ENCODE measurements around the gene BTG1.

The BTG1 gene

GRCh38 chr12:92133795-92134637, 11.6 kb downstream of the BTG1 start:
- peak; percentile 29 for DNase-seq (ENCODE audit: low spot score)

- peak; percentile 17 for DNase-seq (ENCODE audit: low spot score)
Observed at GRCh38 chr12:92133171-92133570, 12.5 kb downstream of the BTG1 start.

GRCh38 chr12:92132288-92132687, 13.4 kb downstream of the BTG1 start:
- no peak for DNase-seq (ENCODE audit: low spot score)

- no peak for DNase-seq (ENCODE audit: low spot score)
Observed at GRCh38 chr12:92130999-92131398, 14.6 kb downstream of the BTG1 start.

- no peak for DNase-seq (ENCODE audit: low spot score)
Observed at GRCh38 chr12:92129609-92130008, 16.0 kb downstream of the BTG1 start.

- DNase-seq (ENCODE audit: low spot score), result no peak
Observed at GRCh38 chr12:92128612-92129011, 17.0 kb downstream of the BTG1 start.

- no peak for DNase-seq (ENCODE audit: low spot score)
Observed at GRCh38 chr12:92124689-92125029, 21.0 kb downstream of the BTG1 start.

GRCh38 chr12:92123780-92124688, 21.6 kb downstream of the BTG1 start:
- no peak for DNase-seq (ENCODE audit: low spot score)

- no peak for DNase-seq (ENCODE audit: low spot score)
Observed at GRCh38 chr12:92122941-92123779, 22.5 kb downstream of the BTG1 start.

- no peak for DNase-seq (ENCODE audit: low spot score)
Observed at GRCh38 chr12:92121826-92122225, 23.8 kb downstream of the BTG1 start.

GRCh38 chr12:92118826-92119536, 26.7 kb downstream of the BTG1 start:
- no peak for DNase-seq (ENCODE audit: low spot score)

- DNase-seq (ENCODE audit: low spot score), result no peak
Observed at GRCh38 chr12:92114834-92115233, 30.8 kb downstream of the BTG1 start.

- no peak for DNase-seq (ENCODE audit: low spot score)
Observed at GRCh38 chr12:92111256-92111655, 34.4 kb downstream of the BTG1 start.

- DNase-seq (ENCODE audit: low spot score), result no peak
Observed at GRCh38 chr12:92110083-92110640, 35.5 kb downstream of the BTG1 start.

GRCh38 chr12:92109613-92110012, 36.0 kb downstream of the BTG1 start:
- DNase-seq (ENCODE audit: low spot score), result no peak

- no peak for DNase-seq (ENCODE audit: low spot score)
Observed at GRCh38 chr12:92108651-92109050, 37.0 kb downstream of the BTG1 start.

- DNase-seq (ENCODE audit: low spot score), result no peak
Observed at GRCh38 chr12:92107621-92108131, 38.0 kb downstream of the BTG1 start.

GRCh38 chr12:92107094-92107493, 38.6 kb downstream of the BTG1 start:
- DNase-seq (ENCODE audit: low spot score), result no peak

- DNase-seq (ENCODE audit: low spot score), result no peak
Observed at GRCh38 chr12:92105676-92106075, 40.0 kb downstream of the BTG1 start.

GRCh38 chr12:92105110-92105509, 40.5 kb downstream of the BTG1 start:
- DNase-seq (ENCODE audit: low spot score), result no peak

- DNase-seq (ENCODE audit: low spot score), result no peak
Observed at GRCh38 chr12:92102606-92103005, 43.0 kb downstream of the BTG1 start.

Data from kidney tubule cell (primary cell).